NT2/D1 (cell line): ENCODE results near the gene RND1.
A peak's percentile ranks its signal among the peaks of the same experiment; 100 is the strongest.

Experiments used
- DNase-seq: peaks from one replicate; pipeline ENCODE4 v3.0.0-alpha.2; 2011; ENCODE audit warnings: low read depth, low spot score
- H3K27me3 ChIP-seq: 2 replicates; pipeline ENCODE4 v1.6.0; 2011; ENCODE audit warnings: mild to moderate bottlenecking; ENCODE audit not compliant: insufficient read length, insufficient read depth
- H3K36me3 ChIP-seq: 2 replicates; pipeline ENCODE4 v1.6.1; 2011; ENCODE audit warnings: mild to moderate bottlenecking, low read length, mixed read lengths; ENCODE audit not compliant: insufficient read depth, insufficient read length
- H3K4me1 ChIP-seq: 2 replicates; pipeline ENCODE4 v1.5.1; 2011; ENCODE audit not compliant: insufficient read depth, insufficient read length
- H3K4me3 ChIP-seq: 2 replicates; pipeline ENCODE4 v1.5.1; 2011; ENCODE audit warnings: low read depth; ENCODE audit not compliant: insufficient read length
- H3K9ac ChIP-seq: 2 replicates; pipeline ENCODE4 v1.6.0; 2011; ENCODE audit warnings: low read depth; ENCODE audit not compliant: insufficient read length
- H3K9me3 ChIP-seq: 2 replicates; pipeline ENCODE4 v1.5.1; 2011; ENCODE audit warnings: mild to moderate bottlenecking, low read length; ENCODE audit not compliant: insufficient read depth
- SUZ12 ChIP-seq: IDR thresholded peaks from 2 replicates; pipeline ENCODE4 v1.6.1; 2011; ENCODE audit not compliant: insufficient read length, insufficient read depth; ENCODE audit errors: extremely low read depth
- YY1 ChIP-seq: IDR thresholded peaks from 2 replicates; pipeline ENCODE4 v1.6.1; 2011; ENCODE audit not compliant: insufficient read length, insufficient read depth
- ZNF274 ChIP-seq: IDR thresholded peaks from 2 replicates; pipeline ENCODE4 v1.6.1; 2011; ENCODE audit warnings: mild to moderate bottlenecking, low read depth, low read length

RND1 gene

DNA sequence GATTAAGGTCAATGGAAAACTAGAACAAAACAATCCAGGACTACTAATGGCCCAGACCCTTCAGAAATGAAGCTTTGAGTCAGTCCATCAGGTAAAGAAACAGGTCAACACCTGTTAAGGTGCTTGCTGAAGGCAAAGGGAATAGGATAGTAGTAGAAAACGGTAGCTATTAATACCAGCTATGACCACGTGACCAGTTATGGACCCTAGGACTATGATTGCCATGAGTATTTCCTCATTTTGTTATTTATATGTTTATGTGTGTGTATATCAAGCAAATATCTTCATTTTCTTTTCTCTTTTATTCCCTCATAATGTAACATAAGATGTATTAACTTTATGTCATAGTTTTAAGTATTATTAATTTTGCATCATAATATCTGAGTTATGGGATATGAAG lies 34.0 kb upstream of the RND1 start:
- H3K9me3 ChIP-seq = no peaks in the 10 kb centered on the region
- no peak for TF ChIP-seq SUZ12
- H3K27me3 ChIP-seq = no peaks in the 10 kb centered on the region
- no peak overlapping the region for H3K4me3 ChIP-seq
- no peaks in the 10 kb centered on the region for H3K4me1 ChIP-seq
- H3K36me3 ChIP-seq = no peaks in the 10 kb centered on the region
- no peak overlapping the region for H3K9ac ChIP-seq
- no peak for DNase-seq

DNA sequence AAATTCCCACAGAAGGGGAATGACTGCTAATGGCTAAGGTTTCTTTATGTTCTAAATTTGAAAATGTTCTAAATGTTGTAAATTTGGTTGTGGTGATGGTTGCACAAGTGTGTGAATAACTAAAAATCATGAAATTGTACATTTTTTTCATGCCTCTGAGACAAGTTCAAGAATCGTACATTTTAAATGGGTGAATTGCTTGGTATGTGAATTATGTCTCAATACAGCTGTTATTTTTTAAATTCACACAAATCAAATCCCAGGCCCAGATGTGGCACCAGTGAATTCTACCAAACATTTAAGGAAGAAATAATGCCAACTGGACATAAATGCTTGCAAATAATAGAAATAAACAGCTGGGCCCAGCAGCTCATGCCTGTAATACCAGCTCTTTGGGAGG lies 28.6 kb upstream of the RND1 start:
- no peak for DNase-seq
- peaks cover 2% of the 10 kb centered on the region for H3K4me1 ChIP-seq
- TF ChIP-seq YY1 (no peak), SUZ12 (no peak), ZNF274 (no peak)
- H3K27me3 ChIP-seq = peaks cover 8% of the 10 kb centered on the region
- H3K4me3 ChIP-seq = no peak overlapping the region
- H3K9ac ChIP-seq = no peak overlapping the region
- no peaks in the 10 kb centered on the region for H3K9me3 ChIP-seq
- no peaks in the 10 kb centered on the region for H3K36me3 ChIP-seq

DNA sequence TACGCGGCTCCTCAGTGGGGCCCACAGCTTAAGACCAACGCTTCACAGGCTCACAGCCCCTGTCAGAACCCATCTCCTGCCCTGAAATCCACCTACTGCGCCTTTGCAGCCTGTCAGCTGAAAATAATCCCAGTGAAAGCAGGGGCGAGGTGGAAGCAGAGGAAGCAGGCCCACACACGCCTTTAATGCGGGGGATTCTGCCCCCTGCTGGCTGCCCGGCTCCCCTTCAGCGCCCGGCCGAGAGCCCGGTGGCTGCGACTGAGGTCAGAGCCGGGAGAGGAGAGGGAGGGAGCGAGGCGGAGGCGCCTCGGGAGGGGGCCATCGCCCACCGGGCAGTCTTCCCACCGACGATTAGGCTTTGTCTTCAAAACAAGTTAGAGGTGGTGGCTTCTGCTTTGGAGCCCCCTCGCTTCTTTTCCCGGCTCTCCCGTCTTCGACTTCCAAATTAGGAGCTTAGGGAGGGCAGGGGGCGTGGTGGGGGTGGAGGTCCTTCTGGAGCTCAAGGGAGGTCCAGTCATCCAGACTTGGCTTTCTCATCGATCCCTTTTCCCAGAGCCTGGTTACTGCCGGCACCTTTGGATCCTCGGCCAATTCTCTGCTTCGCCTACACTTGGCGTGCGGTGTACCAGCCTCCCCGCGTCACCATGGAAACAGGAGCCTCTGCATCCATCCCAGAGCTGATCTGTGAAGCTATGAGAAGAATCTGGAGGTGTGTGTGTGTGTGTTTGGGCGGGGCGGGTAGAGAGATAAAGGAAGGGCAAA lies 25.2 kb upstream of the RND1 start:
- Histone ChIP-seq H3K27me3 (peaks cover 8% of the 10 kb centered on the region), H3K36me3 (no peaks in the 10 kb centered on the region), H3K4me1 (peaks cover 2% of the 10 kb centered on the region), H3K9ac (peak overlapping the region; percentile 65), H3K9me3 (no peaks in the 10 kb centered on the region), H3K4me3 (peak overlapping the region; percentile 21)
- TF ChIP-seq ZNF274 = no peak
- TF ChIP-seq SUZ12 = no peak
- no peak for TF ChIP-seq YY1
- DNase-seq = no peak

DNA sequence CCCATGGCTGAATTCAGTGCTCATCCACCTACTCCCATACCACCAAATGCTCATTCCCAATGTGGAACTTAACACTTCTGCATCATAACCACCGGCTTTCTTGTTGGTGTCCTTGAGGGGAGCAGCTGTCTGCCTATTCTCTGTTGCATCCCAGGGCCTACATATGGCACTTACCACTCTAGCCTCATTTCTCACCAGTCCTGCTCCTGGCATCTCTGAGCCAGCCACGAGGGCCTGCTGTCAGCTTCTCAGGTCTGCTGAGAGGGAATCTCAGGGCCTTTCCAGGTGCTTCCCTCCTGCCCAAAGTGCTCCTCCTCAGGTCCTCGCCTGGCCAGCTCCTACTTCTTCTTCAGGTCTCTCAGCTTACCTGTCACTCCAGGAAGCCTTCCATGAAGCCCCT lies 24.0 kb upstream of the RND1 start:
- Histone ChIP-seq H3K4me3 (no peak overlapping the region), H3K9me3 (no peaks in the 10 kb centered on the region)

DNA sequence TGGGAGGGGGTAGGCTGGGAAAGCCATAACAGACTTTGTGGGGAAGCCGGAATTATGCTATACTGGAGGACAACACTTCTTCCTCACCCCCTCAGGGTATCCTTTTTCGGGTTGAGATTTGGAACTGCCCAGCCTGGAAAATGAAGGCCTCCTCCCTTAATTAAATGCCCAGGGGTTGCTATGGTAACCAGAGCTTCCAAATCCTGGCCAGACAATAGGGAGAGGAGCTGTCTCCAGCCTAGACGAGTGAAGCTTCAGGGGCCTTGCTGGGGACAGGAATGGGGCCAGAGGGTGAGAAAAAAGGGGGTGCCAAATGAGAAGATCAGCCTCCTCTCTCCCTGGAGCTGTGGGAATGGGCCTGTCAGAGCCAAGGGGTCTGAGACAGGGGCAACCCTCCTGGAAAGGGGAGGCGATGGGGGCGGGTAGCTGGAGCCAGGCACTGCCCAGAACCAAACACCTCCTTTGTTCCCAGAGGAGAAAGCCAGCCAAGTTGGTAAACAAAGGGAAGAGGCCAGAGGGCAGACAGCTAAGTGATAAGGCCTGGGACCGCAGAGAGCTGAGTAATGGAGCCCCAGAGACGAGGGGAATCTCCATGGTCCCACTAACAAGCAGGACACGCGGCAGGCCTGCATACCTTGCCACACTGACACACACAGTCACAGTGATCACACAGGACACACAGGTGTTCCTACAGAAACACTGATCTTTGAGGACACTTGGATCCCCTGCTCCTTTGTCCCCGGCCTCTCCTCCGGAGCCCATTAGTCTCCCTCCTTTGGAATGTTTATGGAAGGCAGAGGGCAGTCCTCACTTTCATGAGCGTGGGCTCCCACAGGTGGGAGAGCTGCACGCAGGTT lies 17.9 kb upstream of the RND1 start:
- no peaks in the 10 kb centered on the region for H3K27me3 ChIP-seq
- peak; percentile 76 for DNase-seq
- peak overlapping the region; percentile 52 for H3K9ac ChIP-seq
- H3K36me3 ChIP-seq = no peaks in the 10 kb centered on the region
- H3K9me3 ChIP-seq = no peaks in the 10 kb centered on the region
- H3K4me3 ChIP-seq = peak overlapping the region; percentile 11
- TF ChIP-seq SUZ12 (no peak), YY1 (no peak), ZNF274 (no peak)
- peaks cover 12% of the 10 kb centered on the region for H3K4me1 ChIP-seq

More for the DNA sequence above, 24.0 kb upstream of the RND1 start:
- TF ChIP-seq ZNF274 = no peak
- no peak for TF ChIP-seq SUZ12
- TF ChIP-seq YY1 = no peak
- Histone ChIP-seq H3K9ac (no peak overlapping the region), H3K27me3 (peaks cover 8% of the 10 kb centered on the region), H3K4me1 (peaks cover 2% of the 10 kb centered on the region), H3K36me3 (no peaks in the 10 kb centered on the region)
- DNase-seq = no peak

DNA sequence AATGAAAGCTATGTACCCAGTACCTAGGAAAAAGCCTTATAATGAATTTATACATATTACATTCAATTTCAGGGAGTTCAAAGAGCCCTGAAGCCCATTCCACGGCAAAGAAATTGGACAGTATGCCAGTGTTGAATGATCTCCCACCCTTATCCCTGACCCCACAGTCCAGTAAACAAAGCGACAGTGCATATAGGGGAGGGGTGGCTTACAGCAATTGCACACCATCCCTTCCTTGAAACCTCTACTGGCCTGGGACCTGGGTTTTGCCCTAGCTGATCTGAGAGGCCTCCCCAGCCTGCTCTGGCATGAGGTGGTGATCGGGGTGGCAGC lies 17.3 kb upstream of the RND1 start:
- no peak for DNase-seq
- no peak overlapping the region for H3K4me3 ChIP-seq
- peaks cover 12% of the 10 kb centered on the region for H3K4me1 ChIP-seq
- TF ChIP-seq ZNF274 (no peak), SUZ12 (no peak), YY1 (no peak)
- no peaks in the 10 kb centered on the region for H3K27me3 ChIP-seq
- H3K9ac ChIP-seq = peak overlapping the region; percentile 52
- no peaks in the 10 kb centered on the region for H3K9me3 ChIP-seq
- H3K36me3 ChIP-seq = no peaks in the 10 kb centered on the region

DNA sequence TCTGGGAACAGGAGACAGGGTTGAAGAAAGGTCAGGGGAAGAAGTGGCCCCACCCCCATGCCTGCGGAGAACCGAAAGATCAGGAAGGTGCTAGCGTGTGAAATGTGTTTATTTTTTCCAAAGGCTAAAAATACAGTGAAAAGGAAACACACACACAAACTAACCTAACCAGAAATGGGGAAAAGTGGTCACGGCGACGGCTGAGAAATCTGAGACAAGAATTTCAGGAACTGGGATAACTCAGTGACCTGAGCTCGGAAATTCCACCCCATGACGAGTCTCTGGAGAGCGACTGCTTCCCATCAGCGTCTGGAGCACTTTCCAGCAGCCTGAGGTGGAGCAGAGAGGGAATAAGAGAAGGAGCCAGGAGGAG lies 16.6 kb upstream of the RND1 start:
- Histone ChIP-seq H3K27me3 (no peaks in the 10 kb centered on the region), H3K4me3 (peak overlapping the region; percentile 19), H3K9ac (peak overlapping the region; percentile 52), H3K9me3 (no peaks in the 10 kb centered on the region), H3K36me3 (no peaks in the 10 kb centered on the region), H3K4me1 (peaks cover 12% of the 10 kb centered on the region)
- DNase-seq = no peak
- TF ChIP-seq YY1 (no peak), SUZ12 (no peak), ZNF274 (no peak)
